GM04503 (cell line): ENCODE results near the gene FAXC.

Experiments used
- DNase-seq: peaks from one replicate; pipeline ENCODE4 v3.0.0-alpha.2; 2012; ENCODE audit warnings: low read depth

Gene FAXC

GRCh38 chr6:99349171-99350141 lies at the start of gene FAXC:
TSS of gene FAXC (minus strand) at chr6:99349674. CDS start at chr6:99349372, 302 bp downstream.
- DNase-seq: no peak

- DNase-seq: no peak
These were observed 47.8 kb upstream of the FAXC start for GRCh38 chr6:99397287-99397686.

- peak; percentile 23 for DNase-seq
These were observed 44.4 kb upstream of the FAXC start, which contains the start of gene COQ3 for GRCh38 chr6:99393698-99394531. TSS of gene COQ3 (minus strand) at chr6:99394195. CDS start at chr6:99394179, 16 bp downstream.

GRCh38 chr6:99393366-99393697 lies 43.9 kb upstream of the FAXC start:
- DNase-seq: no peak

- DNase-seq: no peak
These were observed 41.4 kb upstream of the FAXC start for GRCh38 chr6:99390896-99391295.

GRCh38 chr6:99384507-99384906 lies 35.0 kb upstream of the FAXC start:
- no peak for DNase-seq

- DNase-seq: no peak
These were observed 29.2 kb upstream of the FAXC start for GRCh38 chr6:99378636-99379035.

GRCh38 chr6:99369533-99369932 lies 20.1 kb upstream of the FAXC start:
- DNase-seq: no peak

- no peak for DNase-seq
These were observed 17.4 kb upstream of the FAXC start for GRCh38 chr6:99366852-99367251.

GRCh38 chr6:99364026-99364425 lies 14.6 kb upstream of the FAXC start:
- DNase-seq: no peak

GRCh38 chr6:99362678-99363268 lies 13.3 kb upstream of the FAXC start:
- no peak for DNase-seq

GRCh38 chr6:99359800-99360199 lies 10.3 kb upstream of the FAXC start:
- no peak for DNase-seq

- DNase-seq: no peak
These were observed 7.2 kb upstream of the FAXC start for GRCh38 chr6:99356641-99357040.

GRCh38 chr6:99354983-99355382 lies 5.5 kb upstream of the FAXC start:
- no peak for DNase-seq

- no peak for DNase-seq
These were observed 3.7 kb upstream of the FAXC start for GRCh38 chr6:99353126-99353525.

GRCh38 chr6:99350573-99350972 lies 1.1 kb upstream of the FAXC start:
- DNase-seq: no peak

- DNase-seq: no peak
These were observed 945 bp downstream of the FAXC start for GRCh38 chr6:99348288-99349170.

GRCh38 chr6:99347804-99348203 lies 1.7 kb downstream of the FAXC start:
- DNase-seq: no peak

- no peak for DNase-seq
These were observed 2.9 kb downstream of the FAXC start for GRCh38 chr6:99346595-99346994.

GRCh38 chr6:99345164-99345563 lies 4.3 kb downstream of the FAXC start:
- DNase-seq: no peak

GRCh38 chr6:99344289-99344688 lies 5.2 kb downstream of the FAXC start:
- no peak for DNase-seq
